ENCODE results near the gene KRT74.
A peak's percentile ranks its signal among the peaks of the same experiment; 100 is the strongest.

KRT74 gene

GRCh38 chr12:52573743-52574142 is at the start of gene KRT74:
Gene KRT74, minus strand, starts transcription at chr12:52573843. Its CDS starts 66 bp downstream, at chr12:52573777.
- DNase-seq (ENCODE audit: low read depth in 3 of 3), result no peak

GRCh38 chr12:52622349-52622748 is 48.7 kb upstream of the KRT74 start:
- no peak for DNase-seq (ENCODE audit: low read depth in 3 of 3)

GRCh38 chr12:52618866-52619265 is 45.2 kb upstream of the KRT74 start:
- no peak for DNase-seq (ENCODE audit: low read depth in 3 of 3)

GRCh38 chr12:52618216-52618615 is 44.6 kb upstream of the KRT74 start, which contains the start of gene KRT73:
Gene KRT73, minus strand, starts transcription at chr12:52618559. Its CDS starts 35 bp downstream, at chr12:52618524.
- DNase-seq (ENCODE audit: low read depth in 3 of 3), result no peak

GRCh38 chr12:52617403-52617785 is 43.8 kb upstream of the KRT74 start:
- DNase-seq (ENCODE audit: low read depth in 3 of 3), result no peak

- no peak for DNase-seq (ENCODE audit: low read depth in 3 of 3)
These were observed 43.2 kb upstream of the KRT74 start for GRCh38 chr12:52616680-52617402.

- no peak for DNase-seq (ENCODE audit: low read depth in 3 of 3)
These were observed 42.3 kb upstream of the KRT74 start for GRCh38 chr12:52615912-52616311.

GRCh38 chr12:52615208-52615868 is 41.7 kb upstream of the KRT74 start:
- DNase-seq (ENCODE audit: low read depth in 3 of 3), result peak in 1 of 3 donors; percentile 17

- no peak for DNase-seq (ENCODE audit: low read depth in 3 of 3)
These were observed 41.0 kb upstream of the KRT74 start for GRCh38 chr12:52614381-52615207.

- DNase-seq (ENCODE audit: low read depth in 3 of 3), result no peak
These were observed 39.9 kb upstream of the KRT74 start for GRCh38 chr12:52613384-52614030.

- DNase-seq (ENCODE audit: low read depth in 3 of 3), result no peak
These were observed 39.1 kb upstream of the KRT74 start for GRCh38 chr12:52612431-52613383.

- DNase-seq (ENCODE audit: low read depth in 3 of 3), result no peak
These were observed 37.4 kb upstream of the KRT74 start for GRCh38 chr12:52611080-52611468.

GRCh38 chr12:52608826-52609630 is 35.4 kb upstream of the KRT74 start:
- DNase-seq (ENCODE audit: low read depth in 3 of 3), result no peak

GRCh38 chr12:52608161-52608560 is 34.5 kb upstream of the KRT74 start:
- no peak for DNase-seq (ENCODE audit: low read depth in 3 of 3)

- DNase-seq (ENCODE audit: low read depth in 3 of 3), result no peak
These were observed 33.7 kb upstream of the KRT74 start for GRCh38 chr12:52607314-52607713.

GRCh38 chr12:52606581-52607218 is 33.1 kb upstream of the KRT74 start:
- DNase-seq (ENCODE audit: low read depth in 3 of 3), result no peak

GRCh38 chr12:52606096-52606495 is 32.5 kb upstream of the KRT74 start:
- DNase-seq (ENCODE audit: low read depth in 3 of 3), result no peak

GRCh38 chr12:52605542-52605941 is 31.9 kb upstream of the KRT74 start:
- no peak for DNase-seq (ENCODE audit: low read depth in 3 of 3)

- DNase-seq (ENCODE audit: low read depth in 3 of 3), result no peak
These were observed 31.2 kb upstream of the KRT74 start for GRCh38 chr12:52604859-52605258.
